HG03175 (cell line): ENCODE results near the gene USP6NL.

Experiments used
- ATAC-seq: cut with Tn5 transposase; IDR thresholded peaks from one replicate; pipeline ENCODE4 v1.9.1; 2021; ENCODE audit warnings: mild to moderate bottlenecking, moderate library complexity; ENCODE audit not compliant: unreplicated experiment

USP6NL gene

GRCh38 chr10:11594589-11595394 is 16.7 kb downstream of the USP6NL start:
- ATAC-seq, result no peak

GRCh38 chr10:11593612-11594011 is 17.8 kb downstream of the USP6NL start:
- no peak for ATAC-seq

- ATAC-seq, result no peak
Measured at GRCh38 chr10:11589738-11590137, 21.7 kb downstream of the USP6NL start.

- ATAC-seq, result no peak
Measured at GRCh38 chr10:11588873-11589574, 22.4 kb downstream of the USP6NL start.

GRCh38 chr10:11587722-11588259 is 23.7 kb downstream of the USP6NL start:
- no peak for ATAC-seq

- ATAC-seq, result no peak
Measured at GRCh38 chr10:11586170-11586569, 25.3 kb downstream of the USP6NL start.

GRCh38 chr10:11581213-11581612 is 30.2 kb downstream of the USP6NL start:
- ATAC-seq, result no peak

- no peak for ATAC-seq
Measured at GRCh38 chr10:11579885-11580284, 31.6 kb downstream of the USP6NL start.

- no peak for ATAC-seq
Measured at GRCh38 chr10:11578802-11579255, 32.6 kb downstream of the USP6NL start.

GRCh38 chr10:11576092-11576809 is 35.2 kb downstream of the USP6NL start:
- ATAC-seq, result no peak

- peak; percentile 68 for ATAC-seq
Measured at GRCh38 chr10:11573497-11573896, 38.0 kb downstream of the USP6NL start.

- ATAC-seq, result no peak
Measured at GRCh38 chr10:11570751-11571150, 40.7 kb downstream of the USP6NL start.

- no peak for ATAC-seq
Measured at GRCh38 chr10:11569471-11569870, 42.0 kb downstream of the USP6NL start.

GRCh38 chr10:11568578-11568977 is 42.9 kb downstream of the USP6NL start:
- ATAC-seq, result no peak

- no peak for ATAC-seq
Measured at GRCh38 chr10:11564741-11565140, 46.7 kb downstream of the USP6NL start.

- ATAC-seq, result no peak
Measured at GRCh38 chr10:11563936-11564335, 47.5 kb downstream of the USP6NL start.

GRCh38 chr10:11562888-11563287 is 48.6 kb downstream of the USP6NL start:
- no peak for ATAC-seq

GRCh38 chr10:11560076-11560709 is 51.3 kb downstream of the USP6NL start:
- peak; percentile 94 for ATAC-seq

- ATAC-seq, result no peak
Measured at GRCh38 chr10:11557967-11558366, 53.5 kb downstream of the USP6NL start.

- ATAC-seq, result no peak
Measured at GRCh38 chr10:11557513-11557912, 53.9 kb downstream of the USP6NL start.

GRCh38 chr10:11555556-11555955 is 55.9 kb downstream of the USP6NL start:
- no peak for ATAC-seq
